Measurements from ENCODE around the gene CFAP410. TPM values are rescaled to one million over a fixed set of nuclear protein-coding genes. Genes with fewer than 3 reads are reported as not detected.

The CFAP410 gene
- total and polyA plus RNA-seq, 7 donors: 8.3 to 13.7 (median 10.1) TPM

- Histone ChIP-seq H3K36me3 (ENCODE audit: insufficient read depth in 1 of 2, low read depth in 1 of 2) (no peaks in the 10 kb centered on the region), H3K4me3 (peak overlapping the region; percentile 76), H3K4me1 (peaks cover 32% of the 10 kb centered on the region), H3K27ac (peak overlapping the region; percentile 76), H3K9me3 (no peaks in the 10 kb centered on the region), H3K27me3 (ENCODE audit: insufficient read depth in 3 of 3, low read length in 2 of 3) (peaks cover 0 to 11% (median 4%) of the 10 kb centered on the region in 3 donors)
- DNase-seq (no peak), ATAC-seq (no peak)
- intact Hi-C loops (cut with DNase I): loop anchor here in 1 of 2 donors (5.0 kb wide), 1 partner anchor 36 kb away; the partner anchor contains the start of gene CFAP410
- no peak for TF ChIP-seq CTCF (IDR thresholded peaks at IDR 0.05)
- 72 to 76% (median 75%) methylated on average over 13 of the region's 13 CpGs for WGBS, 3 donors
Observed at GRCh38 chr21:44301141-44301540, 38.0 kb downstream of the CFAP410 start.

DNA sequence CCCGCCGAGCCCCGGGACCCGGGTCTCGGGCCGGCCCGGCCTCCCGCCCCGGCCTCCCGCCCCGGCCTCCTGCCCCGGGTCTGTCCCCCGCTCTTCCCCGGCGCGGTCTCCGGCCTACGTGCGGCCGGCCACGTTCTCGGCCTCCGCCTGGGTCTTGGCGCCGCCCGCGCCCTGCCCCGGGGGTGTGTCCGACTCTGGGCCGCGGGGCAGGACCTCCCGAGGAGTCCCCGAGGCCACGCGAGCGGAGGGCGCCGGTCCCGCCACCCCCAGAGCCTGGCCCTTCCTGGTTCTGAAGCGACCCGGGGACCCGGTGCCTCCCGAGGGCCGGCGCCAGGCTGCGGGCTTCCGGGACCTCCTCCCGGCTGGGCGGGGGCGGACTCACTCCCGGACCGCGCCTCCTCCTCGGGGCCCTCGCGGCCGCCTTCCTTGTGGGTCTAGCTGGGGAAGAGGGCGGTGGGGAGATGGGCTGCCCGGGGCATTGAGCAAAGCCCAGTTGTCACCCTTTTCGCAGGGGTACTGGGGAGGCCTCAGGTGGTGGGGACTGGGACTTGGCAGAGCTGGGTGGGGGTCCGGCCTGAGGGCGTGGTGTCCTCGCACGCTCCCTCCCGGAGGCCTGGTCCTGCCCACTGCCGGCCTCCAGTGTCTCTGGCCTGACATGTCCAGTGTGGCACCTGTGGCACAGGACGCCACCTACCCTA lies 38.8 kb downstream of the CFAP410 start:
- H3K36me3 ChIP-seq (ENCODE audit: insufficient read depth in 1 of 2, low read depth in 1 of 2): no peaks in the 10 kb centered on the region
- WGBS, 3 donors: 7 to 24% (median 7%) methylated on average over 35 to 67 of the region's 67 CpGs

DNA sequence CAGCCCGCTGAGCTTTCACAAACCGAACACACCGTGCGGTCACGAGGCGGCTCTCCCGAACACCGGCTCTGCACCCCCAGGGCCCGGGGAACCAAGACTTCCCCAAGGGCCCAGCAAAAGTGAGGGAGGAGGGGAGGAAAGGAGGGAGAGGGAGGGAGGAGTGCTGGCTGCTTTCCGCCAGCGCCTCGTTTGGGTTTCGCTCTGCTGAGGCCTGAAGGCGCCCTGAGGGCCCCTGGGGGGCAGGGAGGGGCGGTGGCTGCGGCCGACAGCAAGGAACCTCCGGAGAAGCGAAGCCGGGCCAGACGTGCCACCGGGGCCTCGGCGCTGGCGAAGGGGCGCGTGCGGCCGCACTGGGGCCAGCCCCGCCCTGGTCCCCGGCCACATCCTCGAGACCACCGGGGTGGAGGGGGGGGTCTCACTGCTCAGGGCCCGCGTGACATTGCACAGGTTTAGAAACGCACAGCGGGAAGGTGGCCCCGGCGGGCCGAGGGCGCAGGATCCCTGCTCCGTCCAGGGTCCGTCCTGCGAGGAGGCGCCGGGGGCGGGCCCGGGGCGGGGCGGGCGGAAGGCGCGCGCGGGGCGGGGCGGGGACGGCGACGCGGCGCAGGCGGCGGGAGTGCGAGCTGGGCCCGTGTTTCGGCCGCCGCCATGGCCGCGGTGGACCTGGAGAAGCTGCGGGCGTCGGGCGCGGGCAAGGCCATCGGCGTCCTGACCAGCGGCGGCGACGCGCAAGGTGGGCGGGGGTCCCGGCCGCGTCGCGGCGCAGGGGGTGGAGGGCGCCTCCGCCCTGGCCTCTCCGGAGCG lies 39.5 kb downstream of the CFAP410 start, which contains the start of gene PFKL:
Gene PFKL (plus strand): TSS at position 596 of the 804 bp plus-strand sequence. CDS start 53 bp downstream, at position 649.
- intact Hi-C loops (cut with DNase I): loop anchor here in 1 of 2 donors (5.0 kb wide), 1 partner anchor 38 kb away; the partner anchor contains the start of gene CFAP410
- 2 to 8% (median 3%) methylated on average over 32 to 94 of the region's 94 CpGs for WGBS, 3 donors
- Histone ChIP-seq H3K9me3 (no peaks in the 10 kb centered on the region), H3K4me1 (peaks cover 32% of the 10 kb centered on the region), H3K4me3 (peak within 1 kb of the TSS; percentile 76), H3K36me3 (ENCODE audit: insufficient read depth in 1 of 2, low read depth in 1 of 2) (no peaks in the 10 kb centered on the region), H3K27ac (peak within 1 kb of the TSS; percentile 76), H3K27me3 (ENCODE audit: insufficient read depth in 3 of 3, low read length in 2 of 3) (peaks cover 0 to 13% (median 4%) of the 10 kb centered on the region in 3 donors)
- peak; percentile 35 to 67 (median 56) for ATAC-seq
- peak; percentile 71 to 79 for DNase-seq
- TF ChIP-seq CTCF (IDR thresholded peaks at IDR 0.05): no peak

More for the DNA sequence above, 38.8 kb downstream of the CFAP410 start:
- no peak for TF ChIP-seq CTCF (IDR thresholded peaks at IDR 0.05)
- H3K4me1 ChIP-seq: peaks cover 32% of the 10 kb centered on the region
- no peaks in the 10 kb centered on the region for H3K9me3 ChIP-seq
- H3K27ac ChIP-seq: peak overlapping the region; percentile 76
- intact Hi-C loops (cut with DNase I): loop anchor here in 1 of 2 donors (5.0 kb wide), 1 partner anchor 37 kb away; the partner anchor contains the start of gene CFAP410
- ATAC-seq (peak; percentile 36 to 43 (median 36)), DNase-seq (peak; percentile 78 to 81)
- H3K4me3 ChIP-seq: peak overlapping the region; percentile 76
- H3K27me3 ChIP-seq (ENCODE audit: insufficient read depth in 3 of 3, low read length in 2 of 3): peaks cover 0 to 11% (median 4%) of the 10 kb centered on the region in 3 donors

GRCh38 chr21:44299085-44299457 lies 40.1 kb downstream of the CFAP410 start:
- intact Hi-C loops (cut with DNase I): no loop called here
- peak overlapping the region; percentile 74 for H3K27ac ChIP-seq
- peak overlapping the region; percentile 76 for H3K4me3 ChIP-seq
- no peak for TF ChIP-seq CTCF (IDR thresholded peaks at IDR 0.05)
- peaks cover 32% of the 10 kb centered on the region for H3K4me1 ChIP-seq
- H3K9me3 ChIP-seq: no peaks in the 10 kb centered on the region
- DNase-seq (no peak), ATAC-seq (no peak)
- 45 to 60% (median 50%) methylated on average over 10 of the region's 10 CpGs for WGBS, 3 donors
- peaks cover 0 to 17% (median 4%) of the 10 kb centered on the region in 3 donors for H3K27me3 ChIP-seq (ENCODE audit: insufficient read depth in 3 of 3, low read length in 2 of 3)
- H3K36me3 ChIP-seq (ENCODE audit: insufficient read depth in 1 of 2, low read depth in 1 of 2): no peaks in the 10 kb centered on the region

Measured in psoas muscle (tissue), 8 donors.